ENCODE results near the gene NFIC.

GRCh38 chr19:3409346-3410064, 43.1 kb downstream of the NFIC start:
- TF ChIP-seq CTCF (IDR thresholded peaks at IDR 0.05): no peak
- no peak for TF ChIP-seq POLR2A (IDR thresholded peaks at IDR 0.05)

Measured in tibial nerve (tissue), 3 donors.